ENCODE data around the gene ERP29. TPM values are rescaled to one million over a fixed set of nuclear protein-coding genes. Genes with fewer than 3 reads are reported as not detected.

ERP29 gene
- total and polyA plus RNA-seq, 2 donors (not counting 1 experiment from before 2014, with no cell fraction given), result 110 to 128 TPM

- Histone ChIP-seq H3K9ac (ENCODE audit: insufficient read depth, low read length) (no peak overlapping the region), H3K27ac (ENCODE audit: insufficient read depth, low read length) (no peak overlapping the region), H3K79me2 (ENCODE audit: control insufficient read depth, insufficient read depth, low read length) (no peaks in the 10 kb centered on the region), H3K4me1 (ENCODE audit: control insufficient read depth, extremely low read depth, insufficient read depth, low read length) (no peaks in the 10 kb centered on the region), H3K9me3 (ENCODE audit: control insufficient read depth, insufficient read depth, low read depth, low read length) (no peaks in the 10 kb centered on the region), H3K27me3 (ENCODE audit: control insufficient read depth, insufficient read depth, low read length) (no peaks in the 10 kb centered on the region), H2AFZ (ENCODE audit: low read length) (no peak overlapping the region), H3K36me3 (ENCODE audit: control insufficient read depth, insufficient read depth, low read length) (no peaks in the 10 kb centered on the region), H3K4me2 (ENCODE audit: extremely low read depth, insufficient read depth, low read length) (no peak overlapping the region), H4K20me1 (ENCODE audit: control insufficient read depth, extremely low read depth, insufficient read depth, low read length) (no peaks in the 10 kb centered on the region), H3K4me3 (replicated peaks in 1 of 4; ENCODE audit: control extremely low read depth in 1 of 4, insufficient read depth in 1 of 4, low read depth in 3 of 4, low read length in 4 of 4) (no peak overlapping the region)
- TF ChIP-seq CTCF (conservative IDR thresholded peaks at IDR 0.05 in 1 of 2, IDR thresholded peaks at IDR 0.05 in 1 of 2; ENCODE audit: low read depth in 1 of 2, low read length in 2 of 2), result no peak
- no peak for TF ChIP-seq EZH2 (IDR thresholded peaks at IDR 0.05; ENCODE audit: low read length, missing control alignments)
- no peak for DNase-seq (ENCODE audit: low read depth in 2 of 2)
These were observed 28.4 kb upstream of the ERP29 start for GRCh38 chr12:111984820-111985219.

GRCh38 chr12:111991535-111991934 is 21.7 kb upstream of the ERP29 start:
- Histone ChIP-seq H3K27ac (ENCODE audit: insufficient read depth, low read length) (no peak overlapping the region), H3K4me3 (replicated peaks in 1 of 4; ENCODE audit: control extremely low read depth in 1 of 4, insufficient read depth in 1 of 4, low read depth in 3 of 4, low read length in 4 of 4) (no peak overlapping the region), H3K79me2 (ENCODE audit: control insufficient read depth, insufficient read depth, low read length) (no peaks in the 10 kb centered on the region), H3K4me1 (ENCODE audit: control insufficient read depth, extremely low read depth, insufficient read depth, low read length) (no peaks in the 10 kb centered on the region), H3K27me3 (ENCODE audit: control insufficient read depth, insufficient read depth, low read length) (no peaks in the 10 kb centered on the region), H2AFZ (ENCODE audit: low read length) (no peak overlapping the region), H3K9ac (ENCODE audit: insufficient read depth, low read length) (no peak overlapping the region), H3K4me2 (ENCODE audit: extremely low read depth, insufficient read depth, low read length) (no peak overlapping the region), H4K20me1 (ENCODE audit: control insufficient read depth, extremely low read depth, insufficient read depth, low read length) (no peaks in the 10 kb centered on the region), H3K9me3 (ENCODE audit: control insufficient read depth, insufficient read depth, low read depth, low read length) (no peaks in the 10 kb centered on the region), H3K36me3 (ENCODE audit: control insufficient read depth, insufficient read depth, low read length) (no peaks in the 10 kb centered on the region)
- TF ChIP-seq EZH2 (IDR thresholded peaks at IDR 0.05; ENCODE audit: low read length, missing control alignments), result no peak
- TF ChIP-seq CTCF (conservative IDR thresholded peaks at IDR 0.05 in 1 of 2, IDR thresholded peaks at IDR 0.05 in 1 of 2; ENCODE audit: low read depth in 1 of 2, low read length in 2 of 2), result no peak
- DNase-seq (ENCODE audit: low read depth in 2 of 2), result no peak

- Histone ChIP-seq H3K4me2 (ENCODE audit: extremely low read depth, insufficient read depth, low read length) (no peak overlapping the region), H4K20me1 (ENCODE audit: control insufficient read depth, extremely low read depth, insufficient read depth, low read length) (no peaks in the 10 kb centered on the region), H3K4me3 (replicated peaks in 1 of 4; ENCODE audit: control extremely low read depth in 1 of 4, insufficient read depth in 1 of 4, low read depth in 3 of 4, low read length in 4 of 4) (no peak overlapping the region), H3K36me3 (ENCODE audit: control insufficient read depth, insufficient read depth, low read length) (no peaks in the 10 kb centered on the region), H3K27ac (ENCODE audit: insufficient read depth, low read length) (no peak overlapping the region), H3K9ac (ENCODE audit: insufficient read depth, low read length) (no peak overlapping the region), H3K27me3 (ENCODE audit: control insufficient read depth, insufficient read depth, low read length) (no peaks in the 10 kb centered on the region), H3K9me3 (ENCODE audit: control insufficient read depth, insufficient read depth, low read depth, low read length) (no peaks in the 10 kb centered on the region), H3K79me2 (ENCODE audit: control insufficient read depth, insufficient read depth, low read length) (no peaks in the 10 kb centered on the region), H3K4me1 (ENCODE audit: control insufficient read depth, extremely low read depth, insufficient read depth, low read length) (no peaks in the 10 kb centered on the region), H2AFZ (ENCODE audit: low read length) (no peak overlapping the region)
- TF ChIP-seq CTCF (conservative IDR thresholded peaks at IDR 0.05 in 1 of 2, IDR thresholded peaks at IDR 0.05 in 1 of 2; ENCODE audit: low read depth in 1 of 2, low read length in 2 of 2) (no peak), EZH2 (IDR thresholded peaks at IDR 0.05; ENCODE audit: low read length, missing control alignments) (no peak)
- peak in 1 of 2 donors; percentile 75 for DNase-seq (ENCODE audit: low read depth in 2 of 2)
These were observed 21.3 kb upstream of the ERP29 start for GRCh38 chr12:111991946-111992345.

All from fibroblast of lung (primary cell).